Measurements from ENCODE around the gene RANBP1.

Gene RANBP1

GRCh38 chr22:20090730-20091240 lies 25.1 kb upstream of the RANBP1 start:
- peaks cover 91% of the 10 kb centered on the region for H3K79me2 ChIP-seq (ENCODE audit: insufficient read depth, low read length)
- peaks cover 78% of the 10 kb centered on the region for H4K20me1 ChIP-seq (ENCODE audit: insufficient read depth, low read length)
- DNase-seq: no peak

GRCh38 chr22:20091690-20092476 lies 24.0 kb upstream of the RANBP1 start:
- H3K36me3 ChIP-seq (ENCODE audit: insufficient read depth, low read length): peaks cover 99% of the 10 kb centered on the region
- no peaks in the 10 kb centered on the region for H3K4me1 ChIP-seq (ENCODE audit: insufficient read depth, low read length)
- H2AFZ ChIP-seq (ENCODE audit: low read depth, low read length): no peak overlapping the region
- no peak for DNase-seq
- no peak overlapping the region for H3K4me3 ChIP-seq (ENCODE audit: low read depth in 1 of 2, low read length in 2 of 2)
- no peak overlapping the region for H3K9ac ChIP-seq (ENCODE audit: low read depth, low read length)
- H3K9me3 ChIP-seq (ENCODE audit: insufficient read depth, low read length, severe bottlenecking): no peaks in the 10 kb centered on the region
- H3K27ac ChIP-seq (ENCODE audit: low read length): no peak overlapping the region
- H4K20me1 ChIP-seq (ENCODE audit: insufficient read depth, low read length): peaks cover 71% of the 10 kb centered on the region
- H3K27me3 ChIP-seq (ENCODE audit: insufficient read depth, low read length, poor library complexity): no peaks in the 10 kb centered on the region
- no peak for TF ChIP-seq EZH2 (IDR thresholded peaks at IDR 0.05; ENCODE audit: borderline replicate concordance, low read depth, low read length, severe bottlenecking)
- TF ChIP-seq CTCF (IDR thresholded peaks at IDR 0.05; ENCODE audit: borderline replicate concordance, extremely low read depth, low read length, poor library complexity, severe bottlenecking): no peak
- H3K79me2 ChIP-seq (ENCODE audit: insufficient read depth, low read length): peaks cover 90% of the 10 kb centered on the region
- no peak overlapping the region for H3K4me2 ChIP-seq (ENCODE audit: insufficient read depth, low read length)
- ATAC-seq (ENCODE audit: insufficient read depth, low read depth): no peak

More at GRCh38 chr22:20090730-20091240, 25.1 kb upstream of the RANBP1 start:
- H3K4me3 ChIP-seq (ENCODE audit: low read depth in 1 of 2, low read length in 2 of 2): no peak overlapping the region
- H2AFZ ChIP-seq (ENCODE audit: low read depth, low read length): no peak overlapping the region
- TF ChIP-seq CTCF (IDR thresholded peaks at IDR 0.05; ENCODE audit: borderline replicate concordance, extremely low read depth, low read length, poor library complexity, severe bottlenecking) (no peak), EZH2 (IDR thresholded peaks at IDR 0.05; ENCODE audit: borderline replicate concordance, low read depth, low read length, severe bottlenecking) (no peak)
- no peaks in the 10 kb centered on the region for H3K4me1 ChIP-seq (ENCODE audit: insufficient read depth, low read length)
- no peak overlapping the region for H3K4me2 ChIP-seq (ENCODE audit: insufficient read depth, low read length)
- ATAC-seq (ENCODE audit: insufficient read depth, low read depth): no peak
- no peaks in the 10 kb centered on the region for H3K9me3 ChIP-seq (ENCODE audit: insufficient read depth, low read length, severe bottlenecking)
- no peak overlapping the region for H3K9ac ChIP-seq (ENCODE audit: low read depth, low read length)
- peaks cover 100% of the 10 kb centered on the region for H3K36me3 ChIP-seq (ENCODE audit: insufficient read depth, low read length)
- no peak overlapping the region for H3K27ac ChIP-seq (ENCODE audit: low read length)
- H3K27me3 ChIP-seq (ENCODE audit: insufficient read depth, low read length, poor library complexity): no peaks in the 10 kb centered on the region

GRCh38 chr22:20092477-20092854 lies 23.4 kb upstream of the RANBP1 start:
- peaks cover 90% of the 10 kb centered on the region for H3K79me2 ChIP-seq (ENCODE audit: insufficient read depth, low read length)
- no peak overlapping the region for H2AFZ ChIP-seq (ENCODE audit: low read depth, low read length)
- H3K27me3 ChIP-seq (ENCODE audit: insufficient read depth, low read length, poor library complexity): no peaks in the 10 kb centered on the region
- DNase-seq (no peak), ATAC-seq (ENCODE audit: insufficient read depth, low read depth) (no peak)
- no peak overlapping the region for H3K4me3 ChIP-seq (ENCODE audit: low read depth in 1 of 2, low read length in 2 of 2)
- peaks cover 68% of the 10 kb centered on the region for H4K20me1 ChIP-seq (ENCODE audit: insufficient read depth, low read length)
- H3K36me3 ChIP-seq (ENCODE audit: insufficient read depth, low read length): peaks cover 99% of the 10 kb centered on the region
- H3K9ac ChIP-seq (ENCODE audit: low read depth, low read length): no peak overlapping the region
- no peaks in the 10 kb centered on the region for H3K9me3 ChIP-seq (ENCODE audit: insufficient read depth, low read length, severe bottlenecking)
- no peak overlapping the region for H3K27ac ChIP-seq (ENCODE audit: low read length)
- H3K4me2 ChIP-seq (ENCODE audit: insufficient read depth, low read length): no peak overlapping the region
- TF ChIP-seq CTCF (IDR thresholded peaks at IDR 0.05; ENCODE audit: borderline replicate concordance, extremely low read depth, low read length, poor library complexity, severe bottlenecking) (no peak), EZH2 (IDR thresholded peaks at IDR 0.05; ENCODE audit: borderline replicate concordance, low read depth, low read length, severe bottlenecking) (no peak)
- no peaks in the 10 kb centered on the region for H3K4me1 ChIP-seq (ENCODE audit: insufficient read depth, low read length)
